IPS DF 6.9 (cell line): Measurements from ENCODE around the gene LRRC27.

Experiments
- DNase-seq: peaks from one replicate; pipeline ENCODE4 v3.0.0-alpha.2; 2013; ENCODE audit warnings: low read depth, low spot score
- H3K27ac ChIP-seq: one replicate; pipeline ENCODE4 v1.5.1; 2013; ENCODE audit warnings: low read length, control low read depth
- H3K27me3 ChIP-seq: 2 replicates; pipeline ENCODE4 v1.6.1; 2013; ENCODE audit warnings: mild to moderate bottlenecking, low read length; ENCODE audit not compliant: control insufficient read depth, insufficient read depth
- H3K36me3 ChIP-seq: 2 replicates; pipeline ENCODE4 v1.6.1; 2013; ENCODE audit warnings: low read length; ENCODE audit not compliant: control insufficient read depth, insufficient read depth
- H3K4me1 ChIP-seq: 2 replicates; pipeline ENCODE4 v1.6.1; 2013; ENCODE audit warnings: low read length; ENCODE audit not compliant: control insufficient read depth, insufficient read depth
- H3K4me3 ChIP-seq: 2 replicates; pipeline ENCODE4 v1.5.1; 2013; ENCODE audit warnings: mild to moderate bottlenecking, low read length
- H3K9me3 ChIP-seq: 2 replicates; pipeline ENCODE4 v1.6.1; 2013; ENCODE audit warnings: low read length, inconsistent platforms; ENCODE audit not compliant: control insufficient read depth, insufficient read depth
- WGBS: extraction: QIAGEN DNeasy Blood & Tissue Kit; methylation state at CpG from one replicate; pipeline ENCODE4 v1.1.7; 2013; ENCODE audit warnings: mixed read lengths, missing lambda C conversion rate; ENCODE audit not compliant: insufficient read length, insufficient coverage; 5-methylcytosine and 5-hydroxymethylcytosine counted together

LRRC27 gene

GRCh38 chr10:132331601-132332432 lies at the start of gene LRRC27:
TSS of gene LRRC27 (plus strand) at chr10:132332193. CDS start at chr10:132333525, 1,332 bp downstream.
- no peaks in the 10 kb centered on the region for H3K27me3 ChIP-seq
- H3K4me1 ChIP-seq = no peaks in the 10 kb centered on the region
- peak within 1 kb of the TSS; percentile 80; the same call in 1 of the 2 replicates for H3K4me3 ChIP-seq
- no CpG with 5 or more reads among the region's 89 CpGs for WGBS
- H3K9me3 ChIP-seq = no peaks in the 10 kb centered on the region
- no peaks in the 10 kb centered on the region for H3K36me3 ChIP-seq
- DNase-seq = peak; percentile 91
- H3K27ac ChIP-seq = no peak within 1 kb of the TSS

DNA sequence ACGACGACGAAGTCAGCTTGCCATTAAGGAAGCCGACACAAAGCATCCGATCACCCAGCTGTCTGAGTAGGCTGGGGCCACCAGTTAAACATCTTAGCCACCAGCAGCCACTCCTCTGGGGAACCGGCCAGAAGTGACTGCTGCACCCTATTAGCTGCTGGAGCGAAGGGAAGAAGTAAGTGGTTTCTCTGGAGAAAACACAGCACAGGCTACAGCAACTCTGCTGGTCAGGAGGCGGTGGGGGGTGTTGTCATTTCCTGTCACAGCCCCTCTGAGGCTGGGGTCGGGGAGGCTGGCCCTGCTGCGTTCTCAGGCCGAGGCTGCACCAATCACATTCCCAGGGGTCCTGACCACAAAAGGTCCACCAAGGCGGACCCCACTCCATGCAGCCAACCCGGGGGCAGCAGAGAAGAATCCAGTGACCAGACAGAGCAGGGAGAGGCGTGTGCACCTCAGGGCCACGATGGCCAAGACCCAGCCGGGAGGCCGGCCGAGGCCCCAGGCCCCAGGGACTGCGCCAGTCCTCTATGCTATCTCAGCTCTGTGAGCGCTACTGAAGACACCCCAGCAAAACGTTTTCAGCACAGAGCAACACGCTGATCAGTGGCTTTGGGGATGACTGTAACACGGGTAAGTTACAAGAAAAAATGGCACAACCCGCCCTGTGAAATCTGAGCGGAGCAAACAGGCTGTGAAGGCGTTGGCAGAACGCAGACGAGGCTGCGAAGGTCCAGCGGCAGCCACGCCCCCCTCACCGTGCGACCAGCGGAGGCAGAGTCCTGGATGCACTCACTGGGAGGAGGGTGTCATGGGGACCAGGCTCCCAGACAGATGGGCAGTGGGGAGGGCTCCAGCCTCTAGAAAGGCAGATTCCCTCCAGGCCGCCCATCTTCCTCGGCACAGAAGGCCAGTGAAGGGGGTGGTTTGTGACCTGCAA lies 49.1 kb upstream of the LRRC27 start:
- H3K9me3 ChIP-seq = no peaks in the 10 kb centered on the region
- H3K36me3 ChIP-seq = no peaks in the 10 kb centered on the region
- WGBS = no CpG with 5 or more reads among the region's 36 CpGs
- no peaks in the 10 kb centered on the region for H3K27me3 ChIP-seq
- no peak for DNase-seq
- no peak overlapping the region for H3K27ac ChIP-seq
- H3K4me1 ChIP-seq = no peaks in the 10 kb centered on the region
- H3K4me3 ChIP-seq = no peak overlapping the region

GRCh38 chr10:132283604-132284382 lies 48.2 kb upstream of the LRRC27 start:
- H3K36me3 ChIP-seq = no peaks in the 10 kb centered on the region
- no peak for DNase-seq
- H3K27ac ChIP-seq = no peak overlapping the region
- WGBS = no CpG with 5 or more reads among the region's 24 CpGs
- no peaks in the 10 kb centered on the region for H3K4me1 ChIP-seq
- no peaks in the 10 kb centered on the region for H3K27me3 ChIP-seq
- no peak overlapping the region for H3K4me3 ChIP-seq
- no peaks in the 10 kb centered on the region for H3K9me3 ChIP-seq

- Histone ChIP-seq H3K36me3 (no peaks in the 10 kb centered on the region), H3K4me3 (no peak overlapping the region), H3K27me3 (no peaks in the 10 kb centered on the region), H3K9me3 (no peaks in the 10 kb centered on the region), H3K4me1 (peaks cover 5% of the 10 kb centered on the region), H3K27ac (no peak overlapping the region)
- no CpG with 5 or more reads among the region's 2 CpGs for WGBS
- no peak for DNase-seq
Observed at GRCh38 chr10:132289439-132289838, 42.6 kb upstream of the LRRC27 start.

DNA sequence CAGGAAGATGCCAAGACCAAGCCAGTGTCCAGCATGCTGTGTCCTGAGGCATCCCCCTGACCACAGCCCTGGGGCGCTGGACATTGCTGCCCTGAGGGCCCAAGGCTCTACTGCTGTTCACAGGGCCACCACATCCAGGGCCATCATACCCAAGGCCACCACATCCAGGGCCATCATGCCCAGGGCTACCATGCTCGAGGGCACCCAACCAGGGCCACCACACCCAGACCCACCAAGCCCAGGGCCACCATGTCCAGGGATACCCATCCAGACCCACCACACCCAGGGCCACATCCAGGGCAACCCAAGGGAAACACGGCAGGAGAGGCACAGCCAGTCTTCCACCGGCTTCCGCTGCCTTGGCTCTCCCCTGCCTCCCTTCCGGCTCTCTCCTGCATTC lies 41.4 kb upstream of the LRRC27 start:
- Histone ChIP-seq H3K36me3 (no peaks in the 10 kb centered on the region), H3K27ac (no peak overlapping the region), H3K27me3 (no peaks in the 10 kb centered on the region), H3K4me3 (no peak overlapping the region), H3K9me3 (no peaks in the 10 kb centered on the region), H3K4me1 (peaks cover 5% of the 10 kb centered on the region)
- no CpG with 5 or more reads among the region's 6 CpGs for WGBS
- no peak for DNase-seq

GRCh38 chr10:132291826-132292225 lies 40.2 kb upstream of the LRRC27 start:
- Histone ChIP-seq H3K4me1 (peaks cover 5% of the 10 kb centered on the region), H3K36me3 (no peaks in the 10 kb centered on the region), H3K27me3 (no peaks in the 10 kb centered on the region), H3K4me3 (no peak overlapping the region), H3K9me3 (no peaks in the 10 kb centered on the region), H3K27ac (no peak overlapping the region)
- DNase-seq = no peak
- no CpG with 5 or more reads among the region's 5 CpGs for WGBS

- no peaks in the 10 kb centered on the region for H3K9me3 ChIP-seq
- WGBS = 100% methylated on average over 2 of the region's 30 CpGs
- no peak for DNase-seq
- H3K4me1 ChIP-seq = peaks cover 5% of the 10 kb centered on the region
- H3K27ac ChIP-seq = no peak overlapping the region
- no peak overlapping the region for H3K4me3 ChIP-seq
- H3K27me3 ChIP-seq = no peaks in the 10 kb centered on the region
- no peaks in the 10 kb centered on the region for H3K36me3 ChIP-seq
Observed at GRCh38 chr10:132292287-132293200, 39.4 kb upstream of the LRRC27 start.

DNA sequence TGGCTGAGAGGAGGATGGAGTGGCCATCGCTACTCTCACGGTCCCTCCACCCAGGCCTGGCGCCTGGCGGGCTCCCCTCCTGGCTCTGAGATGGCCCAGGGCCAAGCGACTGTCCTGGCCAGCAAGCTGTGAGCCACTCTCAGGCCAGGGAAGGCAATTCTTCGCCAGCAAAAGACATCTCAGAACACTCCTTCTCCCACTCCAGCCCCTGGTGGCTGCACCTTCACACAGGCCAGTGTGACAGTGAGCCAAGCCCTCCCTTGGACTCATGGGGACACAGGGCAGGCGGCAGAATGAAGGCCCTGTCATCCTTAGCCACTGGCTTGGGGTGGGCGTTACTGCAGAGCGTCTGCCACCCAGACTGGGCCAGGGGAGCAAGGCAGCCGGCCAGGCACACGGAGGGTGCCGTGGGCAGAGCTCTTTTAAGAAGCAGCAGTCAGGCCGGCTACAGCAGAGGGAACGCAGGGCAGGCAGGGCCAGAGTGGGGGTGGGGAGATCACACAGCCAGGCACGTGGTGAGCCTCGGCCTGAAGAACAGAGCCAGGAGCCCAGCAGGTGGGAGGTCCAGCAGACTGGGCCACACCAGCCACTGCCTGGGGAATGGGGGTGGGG lies 38.7 kb upstream of the LRRC27 start:
- Histone ChIP-seq H3K27ac (no peak overlapping the region), H3K4me3 (no peak overlapping the region), H3K9me3 (no peaks in the 10 kb centered on the region), H3K36me3 (no peaks in the 10 kb centered on the region), H3K4me1 (peaks cover 9% of the 10 kb centered on the region), H3K27me3 (no peaks in the 10 kb centered on the region)
- no CpG with 5 or more reads among the region's 16 CpGs for WGBS
- DNase-seq = no peak

- Histone ChIP-seq H3K9me3 (no peaks in the 10 kb centered on the region), H3K4me3 (no peak overlapping the region), H3K27ac (no peak overlapping the region), H3K4me1 (peaks cover 9% of the 10 kb centered on the region), H3K27me3 (no peaks in the 10 kb centered on the region), H3K36me3 (no peaks in the 10 kb centered on the region)
- WGBS = no CpG with 5 or more reads among the region's 25 CpGs
- no peak for DNase-seq
Observed at GRCh38 chr10:132293813-132294520, 38.0 kb upstream of the LRRC27 start.
